H1 (cell line): Measurements from ENCODE around the gene FAN1. TPM values are rescaled to one million over a fixed set of nuclear protein-coding genes. Genes with fewer than 3 reads are reported as not detected.

ENCODE experiments used
- CTCF ChIA-PET: fragments of 300-600 bp; sonication (Branson Sonifier 250); formaldehyde crosslinking; loops from one replicate; lab custom pipeline; 2021; ENCODE audit not compliant: partially characterized antibody; lab: Charles Lee
- POLR2A ChIA-PET: fragments of 300-600 bp; sonication (Branson Sonifier 250); formaldehyde crosslinking; loops from one replicate; lab custom pipeline; 2021; ENCODE audit warnings: inconsistent platforms; ENCODE audit not compliant: partially characterized antibody; lab: Charles Lee
- DNase-seq, 2 experiments: peaks; one replicate each; pipeline versions ENCODE4 v3.0.0 to v3.0.0-alpha.2; 2010 to 2022; ENCODE audit warnings: low spot score in 2 of 2, low read depth in 1 of 2, mixed read lengths in 1 of 2
- FAIRE-seq: peaks from 2 replicates; lab custom pipeline; 2011; peaks lifted over from hg19 to GRCh38; lab: Jason Lieb, UNC
- H2AFZ ChIP-seq: 2 replicates; pipeline ENCODE4 v1.8.1; 2012; ENCODE audit warnings: low read length, inconsistent platforms
- H2AK5ac ChIP-seq: 2 replicates; pipeline ENCODE4 v1.6.1; 2013; ENCODE audit warnings: low read depth, low read length
- H2BK120ac ChIP-seq: replicated peaks from 2 replicates; pipeline ENCODE3; 2013; ENCODE audit warnings: low read depth, low read length, inconsistent platforms
- H2BK12ac ChIP-seq: 2 replicates; pipeline ENCODE4 v1.6.1; 2013; ENCODE audit warnings: low read depth, low read length
- H2BK15ac ChIP-seq: 2 replicates; pipeline ENCODE4 v1.6.1; 2013; ENCODE audit warnings: low read length
- H2BK20ac ChIP-seq: 2 replicates; pipeline ENCODE4 v1.6.1; 2013; ENCODE audit warnings: low read length
- H2BK5ac ChIP-seq: 2 replicates; pipeline ENCODE4 v1.6.1; 2013; ENCODE audit warnings: low read depth, low read length
- H3K14ac ChIP-seq: 2 replicates; pipeline ENCODE4 v1.6.1; 2013; ENCODE audit warnings: inconsistent platforms; ENCODE audit not compliant: insufficient read length
- H3K18ac ChIP-seq: 2 replicates; pipeline ENCODE4 v1.6.1; 2013; ENCODE audit warnings: low read length; ENCODE audit errors: extremely low read depth
- H3K23ac ChIP-seq: 2 replicates; pipeline ENCODE4 v1.6.1; 2013; ENCODE audit warnings: inconsistent platforms; ENCODE audit not compliant: insufficient read length
- H3K23me2 ChIP-seq: 2 replicates; pipeline ENCODE4 v1.6.1; 2013; ENCODE audit warnings: low read depth, low read length
- H3K27ac ChIP-seq: 2 replicates; pipeline ENCODE4 v1.6.1; 2011; ENCODE audit warnings: low read depth, low read length, inconsistent platforms
- H3K27me3 ChIP-seq, 4 experiments: replicated peaks in 1 of 4; 1 replicate in 1 of 4; 2 replicates in 3 of 4; pipeline versions ENCODE4 v1.6.1 to v1.8.1; 2011 to 2013; ENCODE audit warnings: low read length in 3 of 4, mild to moderate bottlenecking in 3 of 4, inconsistent platforms in 2 of 4, mixed read lengths in 2 of 4, moderate library complexity in 1 of 4; ENCODE audit not compliant: control insufficient read depth in 3 of 4, insufficient read depth in 3 of 4; ENCODE audit errors: extremely low read depth in 1 of 4
- H3K36me3 ChIP-seq, 4 experiments: 2 replicates each; pipeline versions ENCODE4 v1.6.1 to v1.8.1; 2011 to 2013; ENCODE audit warnings: mild to moderate bottlenecking in 4 of 4, low read length in 3 of 4, moderate library complexity in 2 of 4, control low read depth in 1 of 4, inconsistent platforms in 1 of 4; ENCODE audit not compliant: insufficient read depth in 4 of 4, control insufficient read depth in 2 of 4
- H3K4ac ChIP-seq: replicated peaks from 2 replicates; pipeline ENCODE3; 2013; ENCODE audit warnings: low read length, low read depth, mixed read lengths, inconsistent platforms; ENCODE audit not compliant: insufficient read length
- H3K4me1 ChIP-seq, 4 experiments: replicated peaks in 1 of 4; 1 replicate in 1 of 4; 2 replicates in 3 of 4; pipeline versions ENCODE4 v1.6.1 to v1.8.1; 2011 to 2013; ENCODE audit warnings: low read length in 3 of 4, inconsistent platforms in 2 of 4, mixed read lengths in 1 of 4; ENCODE audit not compliant: insufficient read depth in 4 of 4, control insufficient read depth in 3 of 4
- H3K4me2 ChIP-seq, 2 experiments: 2 replicates each; pipeline versions ENCODE4 v1.6.1 to v1.8.1; 2011 to 2013; ENCODE audit warnings: low read depth in 2 of 2, low read length in 2 of 2, control low read depth in 1 of 2, inconsistent platforms in 1 of 2, mild to moderate bottlenecking in 1 of 2; ENCODE audit not compliant: insufficient read depth in 1 of 2
- H3K4me3 ChIP-seq, 4 experiments: fragments of 200-600, 300-600 bp in 1 of 4; sonication (generic), shearing (Covaris generic), sonication (Bioruptor Twin) in 1 of 4; 2 replicates each; pipeline versions ENCODE4 v1.5.1 to v1.8.1; 2011 to 2016; ENCODE audit warnings: low read length in 4 of 4, low read depth in 3 of 4, control low read depth in 2 of 4, inconsistent platforms in 2 of 4, mild to moderate bottlenecking in 2 of 4, mixed read lengths in 1 of 4, moderate library complexity in 1 of 4; ENCODE audit not compliant: insufficient read depth in 2 of 4; ENCODE audit errors: extremely low read depth in 1 of 4
- H3K56ac ChIP-seq: replicated peaks from 2 replicates; pipeline ENCODE3; 2013; ENCODE audit warnings: low read depth, mild to moderate bottlenecking, mixed read lengths, low read length, inconsistent platforms; ENCODE audit not compliant: insufficient read length
- H3K79me1 ChIP-seq: 2 replicates; pipeline ENCODE4 v1.6.1; 2013; ENCODE audit warnings: low read depth, low read length, control low read depth
- H3K79me2 ChIP-seq, 2 experiments: 2 replicates each; pipeline versions ENCODE4 v1.6.1 to v1.8.1; 2012 to 2013; ENCODE audit warnings: low read length in 2 of 2, mild to moderate bottlenecking in 2 of 2, inconsistent platforms in 1 of 2; ENCODE audit not compliant: insufficient read depth in 2 of 2, control insufficient read depth in 1 of 2
- H3K9ac ChIP-seq, 4 experiments: replicated peaks in 1 of 4; 1 replicate in 1 of 4; 2 replicates in 3 of 4; pipeline versions ENCODE4 v1.6.1 to v1.8.1; 2011 to 2013; ENCODE audit warnings: low read depth in 3 of 4, low read length in 3 of 4, control low read depth in 2 of 4, mild to moderate bottlenecking in 2 of 4, moderate library complexity in 2 of 4, inconsistent platforms in 1 of 4; ENCODE audit errors: extremely low read depth in 1 of 4
- H3K9me3 ChIP-seq, 2 experiments: 2 replicates each; pipeline versions ENCODE4 v1.6.1 to v1.8.1; 2012 to 2013; ENCODE audit warnings: mild to moderate bottlenecking in 2 of 2, moderate library complexity in 2 of 2, control low read depth in 1 of 2, inconsistent platforms in 1 of 2, low read depth in 1 of 2, low read length in 1 of 2, mixed read lengths in 1 of 2; ENCODE audit not compliant: insufficient read depth in 2 of 2
- H4K20me1 ChIP-seq, 2 experiments: replicated peaks in 1 of 2; 2 replicates each; pipeline versions ENCODE3 to v1.8.1; 2011 to 2013; ENCODE audit warnings: inconsistent platforms in 2 of 2, low read length in 2 of 2, mild to moderate bottlenecking in 1 of 2; ENCODE audit not compliant: insufficient read depth in 2 of 2, control insufficient read depth in 1 of 2
- H4K5ac ChIP-seq: 2 replicates; pipeline ENCODE4 v1.6.1; 2013; ENCODE audit warnings: low read length, low read depth, mixed read lengths, inconsistent platforms; ENCODE audit not compliant: insufficient read length
- H4K8ac ChIP-seq: 2 replicates; pipeline ENCODE4 v1.8.0; 2013; ENCODE audit warnings: mild to moderate bottlenecking, moderate library complexity, low read length, inconsistent platforms; ENCODE audit not compliant: insufficient read depth; ENCODE audit errors: extremely low read depth
- H4K91ac ChIP-seq: replicated peaks from 2 replicates; pipeline ENCODE3; 2013; ENCODE audit warnings: low read length, mixed read lengths, inconsistent platforms; ENCODE audit not compliant: insufficient read length
- BACH1 ChIP-seq: IDR thresholded peaks from 2 replicates; pipeline ENCODE4 v1.6.1; 2012; ENCODE audit warnings: low read length, improper control_type of control experiment
- KDM1A ChIP-seq: fragments of 200-600, 300-600 bp; sonication (generic); IDR thresholded peaks from 2 replicates; pipeline ENCODE4 v1.7.1; 2016; ENCODE audit warnings: mild to moderate bottlenecking, low read length, borderline replicate concordance
- PHF8 ChIP-seq: fragments of 200-600 bp; sonication (generic); conservative IDR thresholded peaks from 2 replicates; pipeline ENCODE4 v1.7.1; 2012; ENCODE audit warnings: low read depth, mild to moderate bottlenecking, inconsistent platforms, low read length, moderate library complexity
- RBBP5 ChIP-seq: IDR thresholded peaks from 2 replicates; pipeline ENCODE4 v1.7.1; 2012; ENCODE audit warnings: low read depth, mild to moderate bottlenecking, inconsistent platforms, low read length, moderate library complexity, borderline replicate concordance
- SAP30 ChIP-seq: fragments of 300-600 bp; sonication (generic); IDR thresholded peaks from 2 replicates; pipeline ENCODE4 v1.7.1; 2012; ENCODE audit warnings: low read length, moderate library complexity, mild to moderate bottlenecking, inconsistent platforms; ENCODE audit not compliant: insufficient read depth, insufficient replicate concordance
- SIN3A ChIP-seq, 2 experiments: IDR thresholded peaks in 1 of 2; conservative IDR thresholded peaks in 1 of 2; 2 replicates each; pipeline ENCODE4 v1.6.1; 2011 to 2012; ENCODE audit warnings: low read length in 2 of 2, improper control_type of control experiment in 1 of 2, low read depth in 1 of 2, mild to moderate bottlenecking in 1 of 2
- SUZ12 ChIP-seq: fragments of 200-600 bp; sonication (generic); IDR thresholded peaks from 2 replicates; pipeline ENCODE4 v1.6.1; 2012; ENCODE audit warnings: mild to moderate bottlenecking, inconsistent platforms, low read length, moderate library complexity, mixed read lengths
- WGBS, 2 experiments: shearing (Covaris generic) in 1 of 2; methylation state at CpG; one replicate each; pipeline versions ENCODE4 v1.1.6 to v1.1.7; 2013 to 2015; ENCODE audit warnings: low lambda C conversion rate in 2 of 2, mixed read lengths in 2 of 2, inconsistent platforms in 1 of 2, low coverage in 1 of 2, missing lambda C conversion rate in 1 of 2; ENCODE audit not compliant: insufficient replicate concordance in 2 of 2, insufficient coverage in 1 of 2, insufficient read length in 1 of 2; ENCODE audit errors: extremely low coverage in 1 of 2, missing lambda C conversion rate in 1 of 2; 5-methylcytosine and 5-hydroxymethylcytosine counted together
- polyA plus RNA-seq, 7 experiments: library from polyadenylated mRNA; depleted of rRNA in 3 of 7; stranded (reverse) in 5 of 7; unstranded in 2 of 7; fragments of >200 nt in 5 of 7; fragments of 200-250 nt in 2 of 7; gene quantifications; 1 replicate in 5 of 7; 2 replicates in 1 of 7; 4 replicates in 1 of 7; pipeline versions ENCODE4 v1.2.1 to v1.2.3, GENCODE V29; 2011 to 2013; ENCODE audit warnings: missing spikeins in 2 of 7, mixed read lengths in 2 of 7
- total RNA-seq: library from RNA; stranded (reverse); fragmentation: NEBNext Ultra II Directional; extraction: Animal tissue kit (Norgen Biotek cat#: 25700); gene quantifications from 2 replicates; pipeline ENCODE4 v1.2.1, GENCODE V29; 2021

Gene FAN1
- total and polyA plus RNA-seq, 2 of the 8 experiments (the other 6 are each of a cell fraction or from before 2014, with no cell fraction given): 8.6 to 24.9 TPM

DNA sequence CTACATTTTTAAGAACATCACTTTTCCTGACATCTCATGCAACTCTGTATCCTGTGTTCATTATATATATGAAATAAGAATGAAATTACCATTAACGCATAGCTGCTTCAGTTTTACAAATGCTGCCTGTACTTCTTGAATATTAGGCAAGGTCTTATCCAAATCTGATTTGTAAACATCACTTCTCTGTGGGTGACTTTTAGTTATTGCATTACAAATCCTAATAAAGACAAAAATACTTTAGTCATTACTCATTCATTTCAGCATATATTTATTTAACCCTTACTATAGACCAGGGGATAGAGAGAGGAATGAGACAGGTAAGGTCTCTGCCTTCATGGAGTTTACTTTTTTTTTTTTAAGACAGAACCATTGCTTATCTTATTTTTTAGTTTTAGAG lies 51.0 kb downstream of the FAN1 start:
- Histone ChIP-seq H2AFZ (no peak overlapping the region), H3K4me2 (no peak overlapping the region), H3K4ac (no peak overlapping the region), H3K36me3 (peaks cover 0 to 47% (median 14%) of the 10 kb centered on the region in 4 experiments; a peak in 6 of 8 replicates), H2BK120ac (no peak overlapping the region), H2AK5ac (no peak overlapping the region), H4K20me1 (peaks cover 0 to 2% of the 10 kb centered on the region in 2 experiments), H3K9me3 (no peaks in the 10 kb centered on the region), H3K27me3 (no peaks in the 10 kb centered on the region), H2BK12ac (no peak overlapping the region), H3K27ac (no peak overlapping the region)
- WGBS, 2 experiments: 90% methylated on average over 1 of the region's 1 CpG; no CpG with 5 or more reads in 1 of the 2 experiments
- CTCF ChIA-PET: no interaction called here
- no peak for FAIRE-seq
- no peak for TF ChIP-seq SIN3A (conservative IDR thresholded peaks at IDR 0.05 in 1 of 2, IDR thresholded peaks at IDR 0.05 in 1 of 2; ENCODE audit: low read depth in 1 of 2, low read length in 2 of 2)
- no peak for TF ChIP-seq SAP30
- no peak for TF ChIP-seq BACH1
- TF ChIP-seq KDM1A: no peak
- TF ChIP-seq SUZ12: no peak
- TF ChIP-seq RBBP5: no peak
- TF ChIP-seq PHF8: no peak
- TF ChIP-seq, all 59 proteins: peak for 0
- no peak overlapping the region for H2BK15ac ChIP-seq
- POLR2A ChIA-PET: no interaction called here
- no peak overlapping the region for H2BK5ac ChIP-seq
- no peak for DNase-seq
- H3K23me2 ChIP-seq: no peaks in the 10 kb centered on the region
- H3K23ac ChIP-seq: no peak overlapping the region
- H4K91ac ChIP-seq: no peak overlapping the region
- H3K14ac ChIP-seq: no peak overlapping the region
- no peak overlapping the region for H3K9ac ChIP-seq
- H3K18ac ChIP-seq: no peak overlapping the region
- no peaks in the 10 kb centered on the region for H3K79me1 ChIP-seq
- H2BK20ac ChIP-seq: no peak overlapping the region
- H4K5ac ChIP-seq: no peak overlapping the region
- H3K4me1 ChIP-seq: peaks cover 0 to 2% (median 0%) of the 10 kb centered on the region in 4 experiments; a peak in 1 of 7 replicates
- H3K56ac ChIP-seq: no peak overlapping the region
- no peaks in the 10 kb centered on the region for H3K79me2 ChIP-seq
- H3K4me3 ChIP-seq: no peak overlapping the region
- H4K8ac ChIP-seq: no peak overlapping the region
